ENCODE data around the gene GPR39. TPM values are rescaled to one million over a fixed set of nuclear protein-coding genes. Genes with fewer than 3 reads are reported as not detected.

Gene GPR39
- total and polyA plus RNA-seq, 8 donors, result 3.9 to 24.4 (median 4.6) TPM

- H3K9me3 ChIP-seq, result no peaks in the 10 kb centered on the region
- intact Hi-C loops (cut with DNase I), result no loop called here
- no peaks in the 10 kb centered on the region for H3K4me1 ChIP-seq
- no peaks in the 10 kb centered on the region for H3K27me3 ChIP-seq
- no peak overlapping the region for H3K27ac ChIP-seq
- no peak overlapping the region for H3K4me3 ChIP-seq
- DNase-seq (no peak), ATAC-seq (no peak)
- H3K36me3 ChIP-seq, result no peaks in the 10 kb centered on the region
- TF ChIP-seq CTCF (IDR thresholded peaks at IDR 0.05), result no peak
These were observed 242.7 kb downstream of the GPR39 start for GRCh38 chr2:132659331-132659730.

- no peak overlapping the region for H3K4me3 ChIP-seq
- intact Hi-C loops (cut with DNase I), result no loop called here
These were observed 246.1 kb downstream of the GPR39 start for GRCh38 chr2:132662732-132663131.

GRCh38 chr2:132664096-132664495 lies 247.5 kb downstream of the GPR39 start:
- H3K9me3 ChIP-seq, result no peaks in the 10 kb centered on the region
- H3K36me3 ChIP-seq, result no peaks in the 10 kb centered on the region
- H3K4me1 ChIP-seq, result peaks cover 3 to 7% of the 10 kb centered on the region in 2 donors
- no peak for TF ChIP-seq CTCF (IDR thresholded peaks at IDR 0.05)
- H3K27ac ChIP-seq, result no peak overlapping the region
- H3K4me3 ChIP-seq, result no peak overlapping the region
- peaks cover 12 to 20% of the 10 kb centered on the region in 2 donors for H3K27me3 ChIP-seq
- ATAC-seq (no peak), DNase-seq (no peak)
- intact Hi-C loops (cut with DNase I), result no loop called here

More at GRCh38 chr2:132662732-132663131, 246.1 kb downstream of the GPR39 start:
- TF ChIP-seq CTCF (IDR thresholded peaks at IDR 0.05), result no peak
- no peak for ATAC-seq
- Histone ChIP-seq H3K9me3 (no peaks in the 10 kb centered on the region), H3K27me3 (peaks cover 0 to 6% of the 10 kb centered on the region in 2 donors), H3K36me3 (no peaks in the 10 kb centered on the region), H3K4me1 (no peaks in the 10 kb centered on the region), H3K27ac (no peak overlapping the region)
- no peak for DNase-seq

GRCh38 chr2:132665401-132666140 lies 249.0 kb downstream of the GPR39 start:
- Histone ChIP-seq H3K27me3 (peaks cover 21 to 34% of the 10 kb centered on the region in 2 donors), H3K4me3 (no peak overlapping the region), H3K36me3 (no peaks in the 10 kb centered on the region), H3K4me1 (peaks cover 3 to 22% of the 10 kb centered on the region in 2 donors), H3K9me3 (no peaks in the 10 kb centered on the region), H3K27ac (no peak overlapping the region)
- TF ChIP-seq CTCF (IDR thresholded peaks at IDR 0.05), result no peak
- DNase-seq, result no peak
- no peak for ATAC-seq
- intact Hi-C loops (cut with DNase I), result no loop called here

- peaks cover 21 to 55% of the 10 kb centered on the region in 2 donors for H3K27me3 ChIP-seq
- H3K36me3 ChIP-seq, result no peaks in the 10 kb centered on the region
- H3K9me3 ChIP-seq, result no peaks in the 10 kb centered on the region
- ATAC-seq (no peak), DNase-seq (no peak)
- intact Hi-C loops (cut with DNase I), result no loop called here
- no peak overlapping the region for H3K27ac ChIP-seq
- no peak for TF ChIP-seq CTCF (IDR thresholded peaks at IDR 0.05)
- peaks cover 3 to 29% of the 10 kb centered on the region in 2 donors for H3K4me1 ChIP-seq
- no peak overlapping the region for H3K4me3 ChIP-seq
These were observed 251.1 kb downstream of the GPR39 start for GRCh38 chr2:132667706-132668105.

Data from left lung (tissue), 10 donors.